Measurements from ENCODE around the gene CEACAM3. TPM values are rescaled to one million over a fixed set of nuclear protein-coding genes. Genes with fewer than 3 reads are reported as not detected.

Gene CEACAM3
- total and polyA plus RNA-seq, 7 experiments from 2014 or later, result 0.42 to 4.7 TPM; not detected in 5

DNA sequence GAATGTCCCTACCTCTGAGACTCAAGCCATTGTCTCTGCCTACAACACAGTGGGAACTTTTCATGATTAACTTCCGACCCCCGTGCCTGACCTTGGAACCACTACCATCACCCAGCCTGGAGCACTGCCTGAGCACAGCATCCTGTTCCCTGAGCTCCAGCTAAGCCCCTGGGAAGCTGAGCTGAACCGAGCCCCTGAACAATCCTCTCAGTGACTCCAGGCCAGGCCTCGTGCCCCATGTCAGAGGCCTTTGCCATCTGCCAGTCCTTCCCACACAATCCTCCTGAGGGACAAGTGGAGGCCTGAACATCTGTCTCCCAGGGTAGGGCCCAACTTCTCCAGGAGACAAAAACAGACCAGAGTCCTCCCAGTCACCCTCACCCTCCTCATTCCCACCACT is 17.5 kb downstream of the CEACAM3 start:
- Histone ChIP-seq H3K27ac (ENCODE audit: low read depth, low read length) (no peak overlapping the region), H3K27me3 (ENCODE audit: control insufficient read depth in 2 of 2, insufficient read depth in 2 of 2, low read length in 2 of 2) (no peaks in the 10 kb centered on the region), H3K9me3 (ENCODE audit: control insufficient read depth in 2 of 3, low read length in 3 of 3) (no peaks in the 10 kb centered on the region), H3K4me1 (ENCODE audit: control insufficient read depth in 2 of 2, insufficient read depth in 2 of 2, low read length in 2 of 2) (no peaks in the 10 kb centered on the region), H3K36me3 (ENCODE audit: control insufficient read depth in 2 of 3, insufficient read depth in 3 of 3, low read length in 3 of 3) (no peaks in the 10 kb centered on the region), H3K4me3 (ENCODE audit: low read length) (no peak overlapping the region)
- no peaks in the 10 kb centered on the region for H3K36me3 Mint-ChIP-seq
- peaks cover 8 to 16% (median 13%) of the 10 kb centered on the region in 7 donors for H3K4me1 Mint-ChIP-seq
- H3K27me3 Mint-ChIP-seq, result peaks cover 0 to 11% (median 0%) of the 10 kb centered on the region in 5 donors
- DNase-seq (no peak), ATAC-seq (no peak)
- ChIA-PET CTCF (interaction anchor here (0.5 kb wide), 1 partner anchor 672 kb away, joined by 4 read pairs; no protein-coding TSS in a partner anchor), POLR2A (interaction anchor here (0.6 kb wide), 1 partner anchor 23 kb away, joined by 5 read pairs; no protein-coding TSS in a partner anchor)
- no peak overlapping the region for H3K27ac Mint-ChIP-seq
- intact Hi-C loops (cut with micrococcal nuclease), result no loop called here
- no peaks in the 10 kb centered on the region for H3K9me3 Mint-ChIP-seq
- no peak overlapping the region for H3K4me3 Mint-ChIP-seq

- no peaks in the 10 kb centered on the region for H3K4me1 ChIP-seq (ENCODE audit: control insufficient read depth in 2 of 2, insufficient read depth in 2 of 2, low read length in 2 of 2)
- Mint-ChIP-seq H3K27ac (peak overlapping the region in 1 of 9 donors; percentile 55), H3K27me3 (peaks cover 0 to 14% (median 0%) of the 10 kb centered on the region in 5 donors), H3K4me3 (no peak overlapping the region), H3K36me3 (no peaks in the 10 kb centered on the region), H3K9me3 (no peaks in the 10 kb centered on the region), H3K4me1 (peaks cover 5 to 16% (median 13%) of the 10 kb centered on the region in 7 donors)
- ChIA-PET POLR2A (interaction anchor here (0.5 kb wide), 1 partner anchor 292 kb away, joined by 3 read pairs; no protein-coding TSS in a partner anchor), CTCF (no interaction called here)
- no peak for DNase-seq
- no peaks in the 10 kb centered on the region for H3K9me3 ChIP-seq (ENCODE audit: control insufficient read depth in 2 of 3, low read length in 3 of 3)
- intact Hi-C loops (cut with micrococcal nuclease), result no loop called here
- no peak for ATAC-seq
- H3K4me3 ChIP-seq (ENCODE audit: low read length), result no peak overlapping the region
- no peak overlapping the region for H3K27ac ChIP-seq (ENCODE audit: low read depth, low read length)
- H3K36me3 ChIP-seq (ENCODE audit: control insufficient read depth in 2 of 3, insufficient read depth in 3 of 3, low read length in 3 of 3), result no peaks in the 10 kb centered on the region
- H3K27me3 ChIP-seq (ENCODE audit: control insufficient read depth in 2 of 2, insufficient read depth in 2 of 2, low read length in 2 of 2), result no peaks in the 10 kb centered on the region
These were observed 18.9 kb downstream of the CEACAM3 start for GRCh38 chr19:41815301-41815700.

DNA sequence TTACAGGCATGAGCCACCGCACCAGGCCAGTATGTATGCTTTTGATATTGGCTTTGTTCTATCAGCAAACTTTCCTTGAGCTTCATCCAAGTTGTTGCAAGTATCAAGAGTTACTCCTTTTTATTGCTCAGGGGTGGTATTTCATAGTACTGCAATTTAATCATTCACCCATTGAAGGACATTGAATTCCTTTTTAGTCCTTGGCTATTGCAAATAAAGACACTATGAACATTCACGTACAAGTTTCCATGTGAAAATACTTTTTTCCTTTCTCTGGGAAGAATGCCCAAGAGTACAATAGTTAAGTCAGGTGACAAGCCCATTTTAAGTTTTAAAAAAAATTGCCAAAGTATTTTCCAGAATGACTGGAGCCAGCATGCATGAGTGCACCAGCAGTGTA is 20.4 kb downstream of the CEACAM3 start:
- H3K4me3 Mint-ChIP-seq, result no peak overlapping the region
- peaks cover 5 to 26% (median 11%) of the 10 kb centered on the region in 5 donors for H3K27me3 Mint-ChIP-seq
- ATAC-seq, result no peak
- Histone ChIP-seq H3K9me3 (ENCODE audit: control insufficient read depth in 2 of 3, low read length in 3 of 3) (no peaks in the 10 kb centered on the region), H3K27me3 (ENCODE audit: control insufficient read depth in 2 of 2, insufficient read depth in 2 of 2, low read length in 2 of 2) (no peaks in the 10 kb centered on the region), H3K36me3 (ENCODE audit: control insufficient read depth in 2 of 3, insufficient read depth in 3 of 3, low read length in 3 of 3) (no peaks in the 10 kb centered on the region), H3K27ac (ENCODE audit: low read depth, low read length) (no peak overlapping the region), H3K4me1 (ENCODE audit: control insufficient read depth in 2 of 2, insufficient read depth in 2 of 2, low read length in 2 of 2) (no peaks in the 10 kb centered on the region), H3K4me3 (ENCODE audit: low read length) (no peak overlapping the region)
- DNase-seq, result no peak
- no peaks in the 10 kb centered on the region for H3K9me3 Mint-ChIP-seq
- CTCF ChIA-PET, result interaction anchor here (1.0 kb wide), 1 partner anchor 25 kb away, joined by 3 read pairs; no protein-coding TSS in a partner anchor
- no peak overlapping the region for H3K27ac Mint-ChIP-seq
- POLR2A ChIA-PET, result no interaction called here
- intact Hi-C loops (cut with micrococcal nuclease), result no loop called here
- H3K36me3 Mint-ChIP-seq, result no peaks in the 10 kb centered on the region
- H3K4me1 Mint-ChIP-seq, result peaks cover 5 to 22% (median 13%) of the 10 kb centered on the region in 7 donors

DNA sequence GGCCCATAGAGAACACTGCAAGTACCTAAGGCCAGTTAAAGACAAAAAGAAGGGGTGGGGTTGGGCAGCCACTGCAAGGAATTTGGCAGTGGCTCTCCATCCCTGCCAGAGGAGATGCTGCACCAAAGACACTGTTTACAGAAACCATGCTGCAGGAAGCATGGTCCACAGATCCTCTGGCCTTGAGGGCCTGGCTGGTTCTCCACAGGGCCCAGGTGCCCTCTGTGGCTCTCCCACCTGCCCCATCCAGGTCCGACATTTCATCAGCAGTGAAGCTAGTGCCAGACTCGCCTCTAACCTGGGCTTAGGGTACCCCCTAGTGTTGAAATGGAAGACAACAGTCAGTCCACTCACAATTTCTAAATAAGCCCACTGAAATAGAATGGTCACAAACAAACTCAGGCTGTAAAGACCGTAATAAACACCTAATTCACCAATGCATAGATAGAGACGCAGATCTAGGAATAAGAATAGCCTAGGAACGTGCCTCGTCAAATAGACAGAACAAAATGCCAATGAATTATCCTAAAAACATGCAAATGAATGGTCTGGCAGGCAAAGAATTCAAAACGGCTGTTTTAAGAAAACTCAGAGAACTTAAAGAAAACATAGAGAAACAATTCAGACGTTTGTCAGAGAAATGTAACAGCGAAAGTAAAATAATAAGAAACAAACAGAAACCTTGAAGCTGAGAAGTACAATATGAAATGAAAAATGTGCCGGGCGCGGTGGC is 24.8 kb downstream of the CEACAM3 start:
- ATAC-seq, result peak; percentile 91
- no peaks in the 10 kb centered on the region for H3K9me3 Mint-ChIP-seq
- no peaks in the 10 kb centered on the region for H3K36me3 Mint-ChIP-seq
- peaks cover 8 to 46% (median 17%) of the 10 kb centered on the region in 5 donors for H3K27me3 Mint-ChIP-seq
- Histone ChIP-seq H3K4me1 (ENCODE audit: control insufficient read depth in 2 of 2, insufficient read depth in 2 of 2, low read length in 2 of 2) (no peaks in the 10 kb centered on the region), H3K4me3 (ENCODE audit: low read length) (no peak overlapping the region), H3K36me3 (ENCODE audit: control insufficient read depth in 2 of 3, insufficient read depth in 3 of 3, low read length in 3 of 3) (no peaks in the 10 kb centered on the region), H3K27me3 (ENCODE audit: control insufficient read depth in 2 of 2, insufficient read depth in 2 of 2, low read length in 2 of 2) (no peaks in the 10 kb centered on the region), H3K27ac (ENCODE audit: low read depth, low read length) (no peak overlapping the region), H3K9me3 (ENCODE audit: control insufficient read depth in 2 of 3, low read length in 3 of 3) (no peaks in the 10 kb centered on the region)
- ChIA-PET POLR2A (interaction anchor here (1.2 kb wide), 1 partner anchor 28 kb away, joined by 5 read pairs; no protein-coding TSS in a partner anchor), CTCF (interaction anchor here (0.8 to 4.5 kb wide), 7 partner anchors 15 to 68 kb away, joined by 3 to 28 read pairs (median 4); partner anchors contain the start of gene CEACAM3)
- peak in 8 of 9 donors; percentile 41 to 68 (median 59) for DNase-seq
- no peak overlapping the region for H3K4me3 Mint-ChIP-seq
- intact Hi-C loops (cut with micrococcal nuclease), result loop anchor here (1.0 to 2.0 kb wide), 3 partner anchors 28 to 68 kb away; no protein-coding TSS in a partner anchor
- no peak overlapping the region for H3K27ac Mint-ChIP-seq
- peaks cover 0 to 6% (median 0%) of the 10 kb centered on the region in 7 donors for H3K4me1 Mint-ChIP-seq

- H3K36me3 ChIP-seq (ENCODE audit: control insufficient read depth in 2 of 3, insufficient read depth in 3 of 3, low read length in 3 of 3), result no peaks in the 10 kb centered on the region
- intact Hi-C loops (cut with micrococcal nuclease), result loop anchor here in 1 of 2 donors (5.0 kb wide), 1 partner anchor 46 kb away; no protein-coding TSS in a partner anchor
- Mint-ChIP-seq H3K4me3 (no peak overlapping the region), H3K9me3 (no peaks in the 10 kb centered on the region), H3K27me3 (peaks cover 0 to 45% (median 14%) of the 10 kb centered on the region in 5 donors), H3K4me1 (peaks cover 0 to 7% (median 0%) of the 10 kb centered on the region in 7 donors), H3K27ac (no peak overlapping the region), H3K36me3 (no peaks in the 10 kb centered on the region)
- no peak overlapping the region for H3K27ac ChIP-seq (ENCODE audit: low read depth, low read length)
- H3K4me1 ChIP-seq (ENCODE audit: control insufficient read depth in 2 of 2, insufficient read depth in 2 of 2, low read length in 2 of 2), result no peaks in the 10 kb centered on the region
- POLR2A ChIA-PET, result interaction anchor here (0.7 kb wide), 1 partner anchor 91 kb away, joined by 3 read pairs; no protein-coding TSS in a partner anchor
- H3K4me3 ChIP-seq (ENCODE audit: low read length), result no peak overlapping the region
- no peak for DNase-seq
- H3K9me3 ChIP-seq (ENCODE audit: control insufficient read depth in 2 of 3, low read length in 3 of 3), result no peaks in the 10 kb centered on the region
- no peaks in the 10 kb centered on the region for H3K27me3 ChIP-seq (ENCODE audit: control insufficient read depth in 2 of 2, insufficient read depth in 2 of 2, low read length in 2 of 2)
- ATAC-seq, result no peak
- CTCF ChIA-PET, result interaction anchor here (1.4 kb wide), 1 partner anchor 43 kb away, joined by 4 read pairs; no protein-coding TSS in a partner anchor
These were observed 41.8 kb downstream of the CEACAM3 start for GRCh38 chr19:41837981-41838708.

GRCh38 chr19:41839211-41839610 is 42.8 kb downstream of the CEACAM3 start:
- H3K36me3 ChIP-seq (ENCODE audit: control insufficient read depth in 2 of 3, insufficient read depth in 3 of 3, low read length in 3 of 3), result no peaks in the 10 kb centered on the region
- no peak overlapping the region for H3K4me3 ChIP-seq (ENCODE audit: low read length)
- ChIA-PET POLR2A (no interaction called here), CTCF (interaction anchor here (1.4 kb wide), 1 partner anchor 44 kb away, joined by 4 read pairs; no protein-coding TSS in a partner anchor)
- no peak for ATAC-seq
- no peak for DNase-seq
- no peaks in the 10 kb centered on the region for H3K4me1 ChIP-seq (ENCODE audit: control insufficient read depth in 2 of 2, insufficient read depth in 2 of 2, low read length in 2 of 2)
- H3K27ac ChIP-seq (ENCODE audit: low read depth, low read length), result no peak overlapping the region
- Mint-ChIP-seq H3K36me3 (peaks cover 0 to 2% (median 0%) of the 10 kb centered on the region in 5 donors), H3K27me3 (peaks cover 0 to 47% (median 14%) of the 10 kb centered on the region in 5 donors), H3K27ac (no peak overlapping the region), H3K9me3 (peaks cover 0 to 7% (median 0%) of the 10 kb centered on the region in 11 donors), H3K4me1 (peaks cover 0 to 7% (median 0%) of the 10 kb centered on the region in 7 donors), H3K4me3 (no peak overlapping the region)
- no peaks in the 10 kb centered on the region for H3K9me3 ChIP-seq (ENCODE audit: control insufficient read depth in 2 of 3, low read length in 3 of 3)
- intact Hi-C loops (cut with micrococcal nuclease), result loop anchor here in 1 of 2 donors (5.0 kb wide), 1 partner anchor 47 kb away; no protein-coding TSS in a partner anchor
- H3K27me3 ChIP-seq (ENCODE audit: control insufficient read depth in 2 of 2, insufficient read depth in 2 of 2, low read length in 2 of 2), result no peaks in the 10 kb centered on the region

All from naive thymus-derived CD4-positive, alpha-beta T cell (primary cell).